ENCODE data around the gene MAD1L1. TPM values are rescaled to one million over a fixed set of nuclear protein-coding genes. Genes with fewer than 3 reads are reported as not detected.

The MAD1L1 gene
- total and polyA plus RNA-seq, 2 of the 8 experiments (the other 6 are each of a cell fraction or from before 2014, with no cell fraction given): 40.4 to 44.6 TPM

- Histone ChIP-seq H2BK5ac (ENCODE audit: low read depth, low read length) (no peak overlapping the region), H3K9ac (replicated peaks in 1 of 4; ENCODE audit: extremely low read depth in 1 of 4, low read depth in 3 of 4, low read length in 3 of 4) (no peak overlapping the region), H3K23ac (ENCODE audit: insufficient read length) (no peak overlapping the region), H4K20me1 (replicated peaks in 1 of 2; ENCODE audit: control insufficient read depth in 1 of 2, insufficient read depth in 2 of 2, low read length in 2 of 2) (no peaks in the 10 kb centered on the region), H3K4me1 (replicated peaks in 1 of 4; ENCODE audit: control insufficient read depth in 3 of 4, insufficient read depth in 4 of 4, low read length in 3 of 4) (peaks cover 0 to 1% (median 0%) of the 10 kb centered on the region in 4 experiments; a peak in 3 of 7 replicates), H2AFZ (ENCODE audit: low read length) (no peak overlapping the region), H2BK12ac (ENCODE audit: low read depth, low read length) (no peak overlapping the region), H2BK20ac (ENCODE audit: low read length) (no peak overlapping the region), H3K79me1 (ENCODE audit: low read depth, low read length) (no peaks in the 10 kb centered on the region; the same call in 1 of the 2 replicates), H3K27me3 (replicated peaks in 1 of 4; ENCODE audit: control insufficient read depth in 3 of 4, extremely low read depth in 1 of 4, insufficient read depth in 3 of 4, low read length in 3 of 4) (no peaks in the 10 kb centered on the region), H4K5ac (ENCODE audit: insufficient read length, low read depth, low read length) (no peak overlapping the region), H3K79me2 (ENCODE audit: control insufficient read depth in 1 of 2, insufficient read depth in 2 of 2, low read length in 2 of 2) (no peaks in the 10 kb centered on the region; a peak in 1 of 4 replicates), H3K18ac (ENCODE audit: extremely low read depth, low read length) (no peak overlapping the region), H4K91ac (replicated peaks; ENCODE audit: insufficient read length, low read length) (no peak overlapping the region), H3K14ac (ENCODE audit: insufficient read length) (no peak overlapping the region), H2BK15ac (ENCODE audit: low read length) (no peak overlapping the region), H3K4me2 (ENCODE audit: insufficient read depth in 1 of 2, low read depth in 2 of 2, low read length in 2 of 2) (no peak overlapping the region), H3K27ac (ENCODE audit: low read depth, low read length) (no peak overlapping the region), H3K36me3 (ENCODE audit: control insufficient read depth in 2 of 4, insufficient read depth in 4 of 4, low read length in 3 of 4) (peaks cover 0 to 3% (median 0%) of the 10 kb centered on the region in 4 experiments; a peak in 2 of 8 replicates), H3K4ac (replicated peaks; ENCODE audit: insufficient read length, low read depth, low read length) (no peak overlapping the region), H3K23me2 (ENCODE audit: low read depth, low read length) (no peaks in the 10 kb centered on the region), H2BK120ac (replicated peaks; ENCODE audit: low read depth, low read length) (no peak overlapping the region), H2AK5ac (ENCODE audit: low read depth, low read length) (no peak overlapping the region), H3K56ac (replicated peaks; ENCODE audit: insufficient read length, low read depth, low read length) (no peak overlapping the region), H3K4me3 (ENCODE audit: extremely low read depth in 1 of 4, insufficient read depth in 2 of 4, low read depth in 3 of 4, low read length in 4 of 4) (no peak overlapping the region), H3K9me3 (ENCODE audit: insufficient read depth in 2 of 2, low read depth in 1 of 2, low read length in 1 of 2) (peaks cover 4 to 23% of the 10 kb centered on the region in 2 experiments; a peak in 3 of 4 replicates), H4K8ac (ENCODE audit: extremely low read depth, insufficient read depth, low read length) (no peak overlapping the region)
- DNase-seq (ENCODE audit: low read depth in 1 of 2, low spot score in 2 of 2) (no peak), FAIRE-seq (no peak)
- 92% methylated on average over 10 of the region's 11 CpGs; no CpG with 5 or more reads in 1 of the 2 experiments for WGBS, 2 experiments (ENCODE audit: extremely low coverage in 1 of 2, insufficient coverage in 1 of 2, insufficient read length in 1 of 2, insufficient replicate concordance in 2 of 2, low coverage in 1 of 2, low lambda C conversion rate in 2 of 2, missing lambda C conversion rate in 1 of 2)
- ChIA-PET POLR2A (ENCODE audit: partially characterized antibody) (no interaction called here), CTCF (ENCODE audit: partially characterized antibody) (no interaction called here)
- TF ChIP-seq NRF1 (IDR thresholded peaks at IDR 0.05; ENCODE audit: low read depth, low read length) (no peak), KDM4A (IDR thresholded peaks at IDR 0.05; ENCODE audit: low read depth, low read length, severe bottlenecking) (no peak), MAX (IDR thresholded peaks at IDR 0.05) (no peak)
These were observed 295.5 kb downstream of the MAD1L1 start for GRCh38 chr7:1937252-1937605.
